GM18505 (cell line): ENCODE data around the gene FGFR2.

Experiments
- ATAC-seq: cut with Tn5 transposase; IDR thresholded peaks from one replicate; pipeline ENCODE4 v1.9.1; 2021; ENCODE audit not compliant: unreplicated experiment
- POLR2A ChIP-seq: IDR thresholded peaks from 4 replicates; pipeline ENCODE4 v1.6.1; 2011; ENCODE audit warnings: borderline replicate concordance; ENCODE audit not compliant: insufficient read depth, insufficient read length; ENCODE audit errors: extremely low read depth

FGFR2 gene

DNA sequence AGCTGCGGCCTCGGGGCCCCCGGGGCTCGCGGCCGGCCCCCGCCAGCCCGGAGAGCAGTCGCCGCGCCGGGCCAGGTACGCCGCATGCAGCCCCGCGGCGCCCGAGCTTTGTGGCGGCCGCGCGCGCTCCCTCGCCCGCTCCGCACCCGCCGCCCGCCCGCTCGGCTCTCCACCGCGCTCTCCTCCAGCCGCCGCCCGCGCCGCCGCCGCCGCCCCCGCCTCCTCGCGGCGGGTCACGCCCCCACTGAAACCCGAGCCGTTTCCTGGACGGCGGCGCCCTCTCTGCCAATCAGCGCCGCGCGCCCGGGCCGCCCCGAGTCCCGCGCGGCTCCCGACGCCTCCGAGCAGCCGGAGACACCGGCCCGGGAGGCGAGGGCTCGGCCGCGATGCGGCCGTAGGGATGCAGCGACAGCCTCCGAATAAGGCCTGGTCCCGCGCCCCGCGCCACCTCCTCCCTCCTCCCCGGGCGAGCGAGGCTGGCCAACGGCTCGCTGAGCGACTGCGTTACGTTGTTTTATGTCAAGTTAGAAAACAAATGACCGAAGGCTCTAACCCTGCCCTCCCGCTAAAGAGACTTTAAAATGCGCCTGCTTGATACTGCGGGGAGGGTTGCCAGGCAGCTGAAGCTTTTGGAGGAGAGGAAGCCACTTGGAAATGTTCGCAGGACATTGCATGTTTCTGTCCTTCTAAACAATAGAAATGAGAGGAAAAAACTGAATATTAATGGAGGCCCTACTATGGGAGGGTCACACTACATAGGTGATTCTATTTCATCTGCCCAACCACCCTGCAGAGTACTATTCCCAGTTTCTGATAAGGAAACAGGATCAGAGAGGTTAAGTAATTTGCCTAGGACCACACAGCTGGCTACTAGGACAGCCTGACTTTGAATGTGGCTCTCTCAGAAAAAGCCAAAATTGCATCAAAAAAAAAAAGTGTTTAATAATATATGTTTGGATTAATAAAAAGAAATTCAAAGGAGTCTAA, at the start of gene FGFR2:
FGFR2 (minus strand) TSS at position 182 of the 987 bp plus-strand sequence. CDS start 4,627 bp downstream, outside the sequence.
- TF ChIP-seq POLR2A: no peak
- ATAC-seq: peak; percentile 85

DNA sequence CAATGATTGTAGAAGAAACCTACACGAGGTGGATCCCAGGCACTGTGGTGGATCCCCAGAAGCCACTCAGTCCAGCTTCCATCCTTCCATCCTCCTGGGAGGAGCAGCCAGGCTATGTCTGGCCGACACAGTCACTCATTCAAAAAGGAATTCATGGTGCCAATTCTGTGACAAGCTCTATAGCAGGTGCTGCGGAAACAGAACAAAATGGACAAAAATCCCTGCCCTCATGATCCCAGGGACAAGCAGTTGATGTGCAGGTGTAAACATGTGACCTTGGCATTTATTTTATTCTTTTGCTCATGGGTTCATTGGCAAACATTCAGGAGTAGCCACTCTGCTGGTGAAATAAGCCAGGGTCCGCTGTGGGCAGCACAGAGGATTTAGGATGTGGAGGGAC, 49.2 kb upstream of the FGFR2 start:
- ATAC-seq: no peak
- no peak for TF ChIP-seq POLR2A

DNA sequence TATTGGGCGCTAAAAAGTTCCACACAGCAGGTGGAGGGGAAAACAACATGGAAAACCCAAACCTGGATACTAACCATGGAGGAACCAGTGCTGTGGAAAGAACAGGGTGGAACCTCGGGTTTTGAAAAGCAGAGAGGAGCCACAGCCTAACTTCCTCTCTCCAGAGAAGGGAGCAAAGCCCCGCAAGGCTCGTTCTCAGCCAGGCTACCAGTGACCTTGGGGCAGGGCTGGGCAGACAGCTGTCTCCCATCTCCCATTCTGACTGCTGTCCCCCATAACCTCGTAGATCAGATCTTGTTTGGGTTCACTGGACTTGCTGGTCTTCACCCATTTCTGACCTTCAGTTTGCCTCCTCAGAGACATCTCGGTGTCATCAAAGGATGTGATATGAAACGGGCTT, 47.5 kb upstream of the FGFR2 start:
- ATAC-seq: no peak
- no peak for TF ChIP-seq POLR2A

DNA sequence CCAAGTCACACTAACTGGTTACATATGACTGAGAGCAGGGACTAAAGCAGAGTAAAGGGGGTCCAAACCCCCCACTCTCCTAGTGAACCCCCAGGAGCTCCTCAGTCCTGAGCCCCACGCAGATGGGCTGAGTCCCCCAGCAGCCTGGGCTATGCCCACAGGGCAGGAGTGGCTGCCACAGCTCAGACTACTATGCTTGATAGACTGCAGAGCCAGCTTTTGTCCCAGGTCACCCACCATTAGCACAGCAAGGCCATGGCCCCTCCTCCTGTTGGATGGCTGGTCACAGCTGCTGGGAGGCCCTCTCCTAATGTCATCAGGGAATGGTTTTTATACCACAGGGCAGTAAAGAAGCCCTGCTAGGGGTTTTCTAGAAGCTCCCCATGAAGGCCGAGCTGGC, 46.3 kb upstream of the FGFR2 start:
- no peak for TF ChIP-seq POLR2A
- ATAC-seq: no peak

DNA sequence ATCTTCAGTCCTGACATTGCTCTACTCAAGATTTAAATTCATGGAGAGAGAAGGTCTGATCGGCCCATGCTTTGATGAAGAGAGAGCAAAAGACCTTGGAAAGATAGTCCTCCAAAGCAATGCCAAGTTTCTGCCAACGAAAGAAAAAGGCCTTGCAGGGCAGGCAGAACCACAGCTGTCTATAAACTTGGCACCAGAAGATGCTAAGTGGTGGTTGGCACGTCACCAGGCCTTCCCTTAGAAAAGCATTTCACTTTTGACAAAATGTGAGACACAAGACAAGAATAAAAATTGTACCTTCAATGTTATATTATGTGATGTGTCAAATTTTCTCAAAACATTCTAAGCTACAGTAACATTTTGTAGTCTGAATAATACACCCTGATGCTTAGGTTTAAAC, 42.0 kb upstream of the FGFR2 start:
- no peak for ATAC-seq
- TF ChIP-seq POLR2A: no peak

DNA sequence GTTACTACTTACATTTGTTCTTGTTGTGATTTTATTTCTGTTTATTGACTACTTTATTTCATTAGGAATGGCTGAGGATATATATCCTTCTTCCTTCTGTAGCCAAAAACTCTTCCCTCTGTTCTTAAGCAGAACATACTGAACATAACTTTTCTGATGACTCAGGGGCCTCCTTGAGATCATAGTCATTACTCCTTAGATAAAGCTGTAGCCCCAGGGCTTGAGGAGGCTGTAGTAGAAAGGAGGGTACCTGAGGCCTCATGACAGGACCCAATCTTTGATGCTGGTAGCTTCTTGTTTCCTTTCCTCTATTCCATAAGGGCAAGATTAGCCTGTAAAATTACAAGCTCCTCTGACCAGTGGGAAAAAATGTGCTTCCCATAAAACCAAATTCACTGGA, 41.2 kb upstream of the FGFR2 start:
- ATAC-seq: no peak
- TF ChIP-seq POLR2A: no peak

DNA sequence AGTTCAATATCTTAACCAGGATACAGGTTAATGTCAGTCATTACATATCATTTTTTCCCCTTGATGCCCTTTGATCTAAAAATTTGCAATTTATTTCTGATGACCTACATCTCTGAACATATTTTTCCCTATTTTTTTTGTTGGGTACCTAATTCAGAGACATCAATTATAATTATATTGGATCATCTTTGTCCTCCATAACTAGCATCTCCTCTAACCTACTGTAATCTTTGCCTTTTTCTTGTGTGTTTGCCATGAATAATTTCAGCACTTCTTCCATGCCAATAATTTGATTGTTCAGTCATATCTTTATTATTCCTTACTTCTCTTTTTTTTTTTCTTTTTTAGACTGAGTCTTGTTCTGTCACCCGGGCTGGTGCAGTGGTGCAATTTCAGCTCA, 39.2 kb upstream of the FGFR2 start:
- ATAC-seq: no peak
- TF ChIP-seq POLR2A: no peak

DNA sequence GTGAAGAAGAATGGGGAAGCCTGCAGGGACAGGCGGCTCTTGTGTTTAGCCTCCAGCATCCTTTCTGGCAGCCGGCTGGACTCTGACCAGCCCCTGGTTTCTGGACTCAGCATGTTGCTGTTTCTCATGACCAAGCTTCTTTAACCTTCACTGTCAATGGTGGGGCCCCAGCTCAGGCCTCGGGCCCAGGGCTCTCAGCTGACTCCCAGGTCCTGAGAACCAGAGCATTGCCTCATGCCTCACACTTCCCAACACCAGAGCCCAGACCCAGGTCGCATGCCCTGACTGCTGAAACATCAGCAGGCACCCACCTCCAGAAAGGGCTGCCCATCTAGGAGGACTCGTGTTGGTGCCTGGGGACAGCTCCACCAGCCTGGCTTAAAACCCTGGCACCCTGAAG, 34.8 kb upstream of the FGFR2 start:
- no peak for ATAC-seq
- TF ChIP-seq POLR2A: no peak

DNA sequence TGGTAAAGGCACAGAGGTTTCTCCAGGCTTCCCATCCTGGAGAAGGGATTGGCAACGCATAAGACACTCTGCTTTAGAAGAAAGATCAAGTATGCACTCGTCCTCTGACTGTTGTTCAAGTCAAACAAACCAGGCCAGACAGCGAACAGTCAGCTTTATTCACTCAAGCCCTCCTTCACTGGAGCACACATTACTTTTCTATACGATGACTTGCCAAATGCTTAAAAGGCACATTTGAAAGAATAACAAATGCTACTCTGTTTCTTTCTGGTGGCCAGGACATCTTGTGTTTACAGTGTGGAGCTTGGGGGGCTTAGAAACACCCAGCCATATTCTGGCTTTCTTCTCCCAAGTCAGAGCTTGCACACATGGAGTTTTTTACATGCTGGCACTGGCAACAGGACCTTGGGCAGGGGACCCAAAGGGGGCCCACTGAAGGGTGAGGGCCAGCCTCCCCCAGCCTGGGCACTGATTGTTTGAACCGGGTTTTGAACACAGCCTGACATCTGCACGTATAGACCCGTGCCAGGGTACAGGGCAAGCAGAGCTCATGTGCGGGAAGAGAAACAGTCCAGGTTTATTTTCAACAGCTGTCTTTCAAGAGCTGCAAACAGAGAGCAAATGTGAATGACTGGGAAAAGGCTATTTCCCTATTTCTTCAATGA, 33.3 kb upstream of the FGFR2 start:
- no peak for ATAC-seq
- no peak for TF ChIP-seq POLR2A

DNA sequence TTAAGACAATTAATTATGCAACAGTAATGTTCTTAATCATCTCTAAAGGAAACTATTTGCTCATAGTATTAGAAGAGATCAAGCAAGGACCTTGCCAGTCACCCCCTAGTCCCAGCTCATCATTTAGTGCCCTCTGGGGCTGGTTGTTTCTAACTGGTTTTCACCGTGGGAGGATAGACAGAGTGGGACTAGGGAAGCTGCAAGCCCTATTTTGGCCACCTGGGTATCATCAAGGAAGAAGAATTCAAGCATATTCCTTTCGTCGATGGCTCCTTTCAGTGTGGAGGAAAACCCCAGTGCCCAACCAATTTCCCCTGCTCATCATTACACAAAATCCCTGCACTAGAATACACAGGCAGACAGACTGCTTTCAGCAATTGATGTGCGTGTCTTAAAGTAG, 30.6 kb upstream of the FGFR2 start:
- no peak for TF ChIP-seq POLR2A
- no peak for ATAC-seq

DNA sequence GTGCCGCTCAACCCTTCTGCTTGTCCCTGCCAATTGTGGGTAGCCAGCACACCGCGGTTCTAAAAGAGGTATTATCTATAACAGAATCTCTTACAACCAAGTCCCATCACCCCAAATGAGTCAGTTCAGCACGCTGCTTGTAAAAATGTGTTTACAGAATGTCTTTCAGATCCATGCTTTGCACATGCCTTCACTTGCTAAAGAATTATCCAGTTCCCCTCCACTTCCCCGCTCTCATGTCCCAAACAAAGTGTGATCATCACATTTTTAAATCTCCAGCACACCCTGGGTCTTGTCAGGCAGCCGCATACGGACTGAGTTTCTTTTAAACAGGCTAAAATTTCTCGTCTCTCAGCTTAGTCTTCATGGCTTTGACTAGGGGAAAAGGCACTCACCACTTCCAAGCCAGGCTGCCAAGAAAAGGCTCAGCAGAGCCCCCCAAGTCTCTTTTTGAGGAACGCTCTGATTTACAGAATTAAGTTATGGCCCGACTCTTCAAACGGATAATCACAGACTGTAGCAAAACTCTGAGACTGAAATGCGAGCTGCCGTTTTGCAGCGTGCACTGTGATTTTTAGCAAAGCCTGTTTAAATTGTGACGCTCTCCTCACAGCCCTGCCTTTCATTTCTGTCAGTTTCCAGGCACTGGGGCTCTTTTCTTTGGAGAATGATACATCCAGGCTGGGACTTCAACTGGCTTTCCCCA, 29.8 kb upstream of the FGFR2 start:
- no peak for TF ChIP-seq POLR2A
- ATAC-seq: no peak

DNA sequence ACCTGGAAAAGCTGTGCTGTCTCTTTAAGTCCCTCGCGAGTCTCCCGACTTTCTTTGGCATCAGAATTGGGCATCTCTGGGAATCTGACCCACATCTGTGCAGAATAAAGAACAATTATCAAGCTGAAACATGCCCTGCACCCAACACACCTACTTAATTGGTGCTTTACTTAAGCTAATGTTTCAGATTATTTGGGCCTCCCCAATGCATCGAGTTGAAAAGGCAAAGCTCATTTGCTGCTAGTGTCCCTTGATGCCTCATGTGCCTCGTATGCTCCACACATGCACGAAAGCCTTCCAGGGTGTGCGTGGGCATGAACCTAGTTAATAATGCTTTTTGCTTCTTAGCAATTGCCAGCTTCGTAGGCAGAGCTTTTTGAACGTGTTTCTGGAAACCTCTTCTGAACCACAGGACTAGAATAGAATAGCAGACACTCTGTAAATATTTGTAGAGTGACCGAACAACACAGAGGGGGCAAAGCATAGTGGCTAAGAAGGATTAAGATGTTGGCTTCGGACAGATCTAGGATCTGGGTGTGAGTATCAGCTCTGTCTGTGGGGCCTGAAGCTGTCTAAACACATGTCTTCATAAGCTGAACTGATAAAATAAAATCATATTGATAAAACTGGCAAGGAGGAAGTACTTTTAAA, 26.7 kb upstream of the FGFR2 start:
- no peak for ATAC-seq
- TF ChIP-seq POLR2A: no peak

DNA sequence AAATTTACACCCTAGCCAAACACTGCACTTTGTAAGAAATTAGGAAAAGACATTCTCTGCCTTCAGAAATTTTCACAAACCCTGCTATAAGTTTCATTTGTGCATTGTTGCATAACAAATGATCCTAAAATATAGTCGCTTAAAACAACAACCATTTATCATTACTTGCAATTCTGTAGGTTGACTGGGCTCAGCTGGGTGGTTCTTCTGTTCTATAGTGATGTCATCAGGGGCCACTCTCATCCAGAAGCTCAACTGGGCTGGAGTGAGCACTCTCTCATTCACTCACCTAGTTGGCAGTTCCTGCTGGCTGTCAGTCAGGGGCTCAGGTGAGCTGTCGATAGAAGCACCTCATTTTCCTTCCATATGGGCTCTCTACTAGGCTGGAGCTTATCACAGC, 20.7 kb upstream of the FGFR2 start:
- no peak for TF ChIP-seq POLR2A
- no peak for ATAC-seq
